ENCODE results near the gene VDAC1.

Gene VDAC1

DNA sequence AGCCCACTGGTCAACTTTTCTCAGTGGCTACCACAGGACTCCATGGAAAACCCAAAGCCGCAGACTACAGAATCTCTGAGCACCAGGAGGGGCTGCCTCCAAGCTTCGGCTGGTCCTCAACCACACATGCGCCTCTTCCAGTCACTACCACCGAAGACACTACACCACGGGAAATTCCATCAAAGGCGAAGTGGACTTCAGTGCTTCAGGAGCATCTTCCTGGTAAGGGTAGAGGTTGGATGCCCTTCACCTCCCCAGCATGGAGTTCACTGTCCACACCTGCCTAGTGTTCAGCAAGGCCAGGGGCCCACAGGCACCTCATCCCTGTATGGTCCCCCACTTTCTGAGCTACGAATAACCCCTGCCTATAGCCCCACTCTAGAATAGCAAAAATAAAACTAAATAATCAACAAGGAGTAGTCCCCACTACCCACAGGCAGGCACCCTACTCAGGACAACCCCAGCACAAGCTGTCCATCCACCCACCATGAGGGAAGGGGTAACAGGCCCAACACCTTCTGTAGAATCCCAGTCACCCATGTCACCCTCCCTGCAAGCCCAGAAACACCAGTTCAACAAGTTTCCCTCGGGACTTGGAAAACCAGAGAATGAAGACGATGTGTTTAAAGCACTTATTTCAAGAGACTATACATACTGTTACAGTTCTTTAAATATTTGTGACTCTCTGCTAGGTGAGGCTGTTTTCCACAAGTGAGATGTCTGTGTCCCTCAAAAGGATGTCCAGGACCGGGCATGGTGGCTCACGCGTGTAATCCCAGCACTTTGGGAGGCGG lies 2.6 kb downstream of the VDAC1 start:
- no peak overlapping the region; the same call in 1 of the 2 replicates for H3K4me3 ChIP-seq (ENCODE audit: low read length)

DNA sequence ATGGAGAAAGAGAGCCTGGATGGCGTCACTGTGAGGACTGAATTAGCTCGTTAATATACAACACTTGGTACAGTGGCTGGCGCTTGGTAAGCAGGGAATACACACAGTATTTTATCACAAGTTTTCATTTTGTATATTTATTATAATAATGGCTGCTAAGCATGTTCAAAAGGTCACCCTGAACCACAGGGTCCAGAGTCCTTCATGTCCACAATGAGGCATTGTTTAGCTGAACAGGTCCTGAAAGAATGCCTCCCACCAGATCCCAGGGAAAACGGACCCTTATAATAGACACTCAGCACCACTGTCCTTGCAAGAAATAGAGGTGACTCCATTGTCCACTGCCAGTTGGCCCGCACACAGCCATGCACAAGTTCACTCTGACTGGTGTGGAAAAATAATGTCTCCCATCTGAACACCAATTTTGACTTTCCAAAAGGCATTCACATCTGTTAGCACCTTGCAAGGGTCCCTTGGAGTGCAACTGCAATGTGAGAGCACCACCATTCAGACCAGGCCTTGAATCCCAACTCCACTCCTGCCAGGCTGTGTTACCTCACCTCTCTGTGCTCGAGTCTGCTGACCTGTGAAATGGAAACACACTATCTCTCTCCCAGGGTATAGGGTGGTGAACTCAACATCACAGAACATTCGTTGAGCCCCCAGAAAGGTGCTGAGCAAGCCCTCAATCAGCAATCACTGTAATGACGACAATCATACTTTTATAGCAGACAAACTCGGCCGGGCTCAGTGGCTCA lies 3.9 kb downstream of the VDAC1 start:
- TF ChIP-seq, protein P1, sequence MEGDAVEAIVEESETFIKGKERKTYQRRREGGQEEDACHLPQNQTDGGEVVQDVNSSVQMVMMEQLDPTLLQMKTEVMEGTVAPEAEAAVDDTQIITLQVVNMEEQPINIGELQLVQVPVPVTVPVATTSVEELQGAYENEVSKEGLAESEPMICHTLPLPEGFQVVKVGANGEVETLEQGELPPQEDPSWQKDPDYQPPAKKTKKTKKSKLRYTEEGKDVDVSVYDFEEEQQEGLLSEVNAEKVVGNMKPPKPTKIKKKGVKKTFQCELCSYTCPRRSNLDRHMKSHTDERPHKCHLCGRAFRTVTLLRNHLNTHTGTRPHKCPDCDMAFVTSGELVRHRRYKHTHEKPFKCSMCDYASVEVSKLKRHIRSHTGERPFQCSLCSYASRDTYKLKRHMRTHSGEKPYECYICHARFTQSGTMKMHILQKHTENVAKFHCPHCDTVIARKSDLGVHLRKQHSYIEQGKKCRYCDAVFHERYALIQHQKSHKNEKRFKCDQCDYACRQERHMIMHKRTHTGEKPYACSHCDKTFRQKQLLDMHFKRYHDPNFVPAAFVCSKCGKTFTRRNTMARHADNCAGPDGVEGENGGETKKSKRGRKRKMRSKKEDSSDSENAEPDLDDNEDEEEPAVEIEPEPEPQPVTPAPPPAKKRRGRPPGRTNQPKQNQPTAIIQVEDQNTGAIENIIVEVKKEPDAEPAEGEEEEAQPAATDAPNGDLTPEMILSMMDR (conservative IDR thresholded peaks at IDR 0.05; ENCODE audit: low read length) = no peak
- no peak for DNase-seq (ENCODE audit: low read depth)
- H3K4me3 ChIP-seq (ENCODE audit: low read length) = no peak overlapping the region

More for the DNA sequence above, 2.6 kb downstream of the VDAC1 start:
- TF ChIP-seq, protein P1 (conservative IDR thresholded peaks at IDR 0.05; ENCODE audit: low read length) = no peak
- no peak for DNase-seq (ENCODE audit: low read depth)

DNA sequence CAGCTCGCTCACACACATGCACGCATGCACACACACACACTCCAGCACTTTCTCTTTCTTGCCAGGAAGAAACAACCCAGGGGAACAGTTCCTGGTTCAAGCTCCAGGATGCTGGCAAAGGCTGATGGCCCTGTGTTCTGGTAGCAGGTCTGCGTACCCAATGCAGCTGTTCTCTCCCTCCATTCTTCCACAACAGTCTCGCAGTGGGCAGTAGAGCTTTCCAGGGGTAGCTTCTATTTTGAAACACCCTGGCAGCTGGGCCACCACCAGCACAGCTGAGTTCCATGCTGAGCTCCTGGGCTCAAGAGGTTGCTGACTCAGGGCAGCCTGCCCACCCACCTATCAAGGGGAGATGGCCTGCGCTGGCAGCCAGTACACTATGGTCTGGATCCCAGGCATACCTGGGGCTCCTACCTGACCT lies 4.7 kb downstream of the VDAC1 start:
- TF ChIP-seq, protein P1 (conservative IDR thresholded peaks at IDR 0.05; ENCODE audit: low read length) = no peak
- no peak overlapping the region for H3K4me3 ChIP-seq (ENCODE audit: low read length)
- DNase-seq (ENCODE audit: low read depth) = no peak

DNA sequence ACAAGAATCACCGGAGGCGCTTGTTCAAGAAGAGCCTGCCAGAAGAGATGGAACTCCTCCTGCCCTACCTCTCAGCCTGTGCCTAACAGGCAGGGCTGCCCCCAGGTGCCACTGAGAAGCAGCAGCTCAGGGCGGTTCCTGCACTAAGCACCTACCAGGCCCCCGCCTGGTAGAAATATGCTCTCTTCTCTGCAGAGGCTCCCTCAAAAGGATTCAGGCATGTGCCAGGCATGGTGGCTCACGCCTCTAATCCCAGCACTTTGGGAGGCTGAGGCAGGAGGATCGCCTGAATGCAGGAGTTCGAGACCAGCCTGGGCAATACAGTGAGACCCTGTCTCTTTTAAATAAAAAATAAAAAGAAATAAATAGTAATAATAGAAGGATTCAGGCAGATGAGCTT lies 6.0 kb downstream of the VDAC1 start:
- H3K4me3 ChIP-seq (ENCODE audit: low read length) = no peak overlapping the region
- TF ChIP-seq, protein P1 (conservative IDR thresholded peaks at IDR 0.05; ENCODE audit: low read length) = no peak
- no peak for DNase-seq (ENCODE audit: low read depth)

DNA sequence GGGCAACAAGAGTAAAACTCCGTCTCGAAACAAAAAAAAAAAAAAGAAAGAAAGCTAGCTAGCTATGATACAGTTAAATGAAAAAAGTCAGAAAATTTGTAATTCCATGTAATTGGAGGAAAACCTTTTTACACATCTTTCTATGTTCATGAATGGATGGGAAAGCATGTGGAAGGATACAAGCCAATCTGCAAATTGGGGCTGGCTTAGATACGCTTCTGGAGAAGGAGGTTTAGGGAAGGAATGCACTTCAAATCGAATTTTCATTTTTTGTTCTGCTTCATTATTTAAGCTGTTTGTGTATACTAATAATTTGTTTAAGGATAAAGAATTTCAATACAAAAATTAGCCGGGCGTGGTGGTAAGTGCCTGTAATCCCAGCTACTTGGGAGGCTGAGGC lies 6.7 kb downstream of the VDAC1 start:
- TF ChIP-seq, protein P1 (conservative IDR thresholded peaks at IDR 0.05; ENCODE audit: low read length) = no peak
- DNase-seq (ENCODE audit: low read depth) = no peak
- no peak overlapping the region for H3K4me3 ChIP-seq (ENCODE audit: low read length)

DNA sequence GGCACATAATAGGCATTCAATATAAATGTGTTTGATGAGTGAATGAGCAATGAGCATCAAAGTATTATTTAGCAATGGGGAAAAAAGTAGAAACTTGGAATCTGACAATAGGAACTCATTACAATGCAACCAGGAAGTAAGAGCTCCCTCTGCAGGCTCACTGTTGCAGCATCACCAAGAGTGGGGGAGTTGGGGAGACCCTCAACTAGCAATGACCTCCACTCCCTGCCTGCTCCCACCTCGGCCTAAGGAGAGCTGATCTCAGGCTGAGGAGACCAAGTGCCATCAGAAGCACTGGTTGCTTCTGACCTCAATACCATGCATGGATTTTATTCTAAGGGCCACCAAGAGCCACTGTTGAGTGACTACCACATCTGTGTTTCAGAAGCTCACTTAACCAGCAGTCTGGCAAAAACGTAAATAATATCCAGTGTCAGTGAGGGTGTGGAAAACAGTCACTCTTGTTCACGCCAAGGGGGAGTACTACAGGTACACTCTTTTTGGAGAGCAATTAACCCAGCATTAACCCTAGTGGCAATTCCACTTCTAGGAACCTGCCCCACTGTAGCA lies 8.0 kb downstream of the VDAC1 start:
- TF ChIP-seq, protein P1 (conservative IDR thresholded peaks at IDR 0.05; ENCODE audit: low read length) = peak; percentile 51
- H3K4me3 ChIP-seq (ENCODE audit: low read length) = no peak overlapping the region
- DNase-seq (ENCODE audit: low read depth) = no peak
